ENCODE data around the gene EMC10.
A peak's percentile ranks its signal among the peaks of the same experiment; 100 is the strongest.
"Not testable (repeated sequence)": the region's sequence is repeated elsewhere in the genome, so short reads cannot be mapped to it uniquely, and the experiment has no call there.

EMC10 gene

DNA sequence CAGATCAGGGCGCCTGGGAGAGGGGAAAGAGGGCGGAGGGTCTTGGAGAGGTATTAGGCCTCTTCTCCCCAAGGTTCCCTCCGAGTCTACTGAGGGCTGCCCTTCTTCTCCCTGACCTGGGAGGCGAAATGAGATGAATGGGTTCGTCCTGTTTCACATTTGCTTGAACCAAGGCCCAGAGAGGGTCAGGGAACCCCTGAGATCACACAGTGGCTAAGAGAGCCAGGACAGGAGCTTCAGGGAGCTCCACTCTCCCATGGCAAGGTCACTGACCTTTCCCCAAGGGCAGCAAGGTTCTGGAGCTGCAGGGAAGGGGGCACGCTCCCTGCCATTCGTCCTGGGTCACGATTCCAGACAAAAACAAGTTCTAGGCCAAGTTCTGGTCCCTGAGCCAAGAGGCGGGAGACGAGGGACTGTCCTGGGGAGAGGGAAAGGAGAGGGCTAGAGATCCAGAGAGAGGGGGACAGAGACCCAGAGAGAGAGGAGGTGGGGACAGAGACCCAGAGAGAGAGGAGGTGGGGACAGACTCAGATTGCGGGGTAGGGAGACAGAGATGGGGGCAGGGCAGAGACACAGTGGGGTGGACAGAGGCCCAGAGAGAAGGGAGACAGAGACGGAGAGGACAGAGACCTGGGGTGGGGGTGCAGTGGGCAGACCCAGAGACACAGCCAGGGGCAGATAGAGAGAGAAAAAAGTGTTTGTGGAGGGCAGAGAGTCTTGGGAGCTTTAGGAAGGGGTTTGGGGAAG lies 36.9 kb downstream of the EMC10 start:
- DNase-seq (ENCODE audit: low read depth in 4 of 4, low spot score in 1 of 4), result no peak

DNA sequence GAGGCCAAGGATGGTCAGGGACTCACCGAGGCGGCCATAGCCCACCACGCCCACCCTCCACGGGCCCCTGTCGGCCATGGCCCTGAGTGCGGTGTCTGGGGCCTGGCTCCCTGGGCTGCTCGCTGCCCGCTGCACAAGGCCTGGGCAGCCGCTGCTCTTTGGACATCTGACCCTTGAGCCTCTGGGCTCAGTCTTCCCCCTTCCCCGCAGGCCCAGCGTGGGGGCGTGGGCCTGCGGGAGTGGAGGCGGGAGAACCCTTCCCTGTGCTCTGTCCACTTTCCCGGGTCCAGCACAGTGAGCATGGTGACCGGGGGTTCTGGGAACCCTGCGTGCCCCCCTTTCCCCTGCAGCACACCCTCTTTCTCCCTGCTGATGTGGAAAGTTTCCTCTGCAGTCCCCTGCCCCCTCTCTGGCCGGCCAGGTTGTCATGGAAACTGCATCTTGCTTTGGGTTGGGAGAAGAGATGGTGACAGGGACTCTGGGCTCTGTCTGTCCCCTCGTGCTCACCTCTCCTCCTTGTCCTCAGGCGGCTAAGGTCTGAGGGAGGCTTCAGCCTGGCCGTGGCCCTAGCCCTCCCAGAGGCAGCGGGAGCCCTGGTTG lies 37.5 kb downstream of the EMC10 start, which contains the start of gene ASPDH:
TSS of gene ASPDH (minus strand) at position 168 of the 600 bp plus-strand sequence. CDS start at position 78, 90 bp downstream.
- DNase-seq (ENCODE audit: low read depth in 4 of 4, low spot score in 1 of 4), result no peak

DNA sequence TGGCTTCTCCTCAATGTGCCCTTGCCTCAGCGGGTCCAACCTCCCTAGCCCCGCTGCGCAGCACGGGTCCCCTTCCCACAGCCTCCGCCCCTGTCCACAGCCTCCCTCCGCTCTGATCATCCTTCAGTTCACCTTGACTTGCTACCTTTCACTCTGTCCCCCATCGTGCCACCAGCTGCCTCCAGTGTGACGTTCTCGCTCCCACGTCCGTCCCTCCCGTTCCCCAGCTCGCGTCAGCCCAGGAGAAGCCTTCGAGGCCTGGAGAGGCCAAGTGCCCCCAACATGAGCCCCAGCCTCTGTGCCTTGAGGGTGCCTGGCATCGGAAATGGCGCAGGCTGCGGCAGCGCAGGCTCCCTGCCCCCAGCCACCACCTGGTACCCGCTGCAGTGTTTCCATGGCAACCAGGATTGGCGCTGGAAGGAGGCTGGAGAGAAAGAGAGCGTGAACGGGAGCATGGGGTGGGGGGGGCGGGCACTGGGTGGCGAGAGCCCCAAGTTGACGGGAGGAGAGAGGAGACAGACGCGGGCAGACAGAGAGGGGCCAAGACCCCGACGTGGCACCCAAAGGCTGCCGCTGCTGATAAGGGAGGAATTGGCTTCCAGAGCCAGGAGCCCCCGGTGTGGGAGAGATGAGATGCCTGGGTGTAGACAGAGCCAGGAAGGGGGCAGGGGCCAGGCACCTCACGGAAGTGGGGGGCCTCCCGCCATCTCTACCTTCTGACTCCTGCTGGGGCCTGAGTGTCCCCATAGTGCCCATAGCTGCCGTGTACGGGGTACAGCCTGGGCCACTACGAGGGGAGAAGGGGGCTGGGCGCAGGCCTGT lies 38.2 kb downstream of the EMC10 start:
- no peak for DNase-seq (ENCODE audit: low read depth in 4 of 4, low spot score in 1 of 4)

DNA sequence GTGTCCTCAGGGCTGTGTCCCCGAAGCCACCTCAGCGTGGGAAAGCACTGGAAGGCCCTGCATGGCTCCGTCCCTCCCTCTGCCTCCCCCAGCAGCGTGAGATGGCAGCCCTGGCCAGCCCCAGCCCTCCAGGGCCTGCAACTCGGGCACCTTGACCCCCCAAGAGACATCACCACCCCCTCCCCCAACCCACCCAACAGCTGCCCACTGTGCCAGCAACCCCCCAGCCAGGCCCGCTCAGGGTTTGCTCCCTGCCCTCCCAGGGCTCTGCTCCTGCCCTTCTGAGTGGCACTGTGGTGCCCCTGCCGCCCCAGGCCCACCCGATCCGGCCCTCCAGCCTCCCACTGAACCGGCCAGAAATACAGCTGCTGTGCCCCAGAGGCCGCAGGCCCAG lies 38.9 kb downstream of the EMC10 start:
- DNase-seq (ENCODE audit: low read depth in 4 of 4, low spot score in 1 of 4), result no peak

DNA sequence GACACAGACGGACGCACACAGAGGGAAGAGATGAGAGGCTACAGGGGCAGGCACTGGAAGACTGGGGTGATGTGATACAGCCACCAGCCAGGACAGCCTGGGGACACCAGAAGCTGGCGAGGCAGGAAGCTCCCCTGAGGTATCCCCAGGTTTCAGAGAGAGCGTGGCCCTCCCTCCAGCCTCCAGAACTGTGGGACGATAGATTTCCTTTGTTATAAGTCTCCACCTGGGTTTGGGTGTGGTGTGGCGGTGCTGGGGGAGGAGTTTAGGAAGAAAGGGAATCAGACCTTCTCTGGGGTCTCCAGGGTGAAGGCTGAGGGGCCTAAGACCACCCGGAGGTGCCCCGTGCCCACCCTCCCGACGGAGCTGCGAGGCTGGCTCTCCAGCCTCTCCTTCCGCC lies 40.1 kb downstream of the EMC10 start:
- DNase-seq (ENCODE audit: low read depth in 4 of 4, low spot score in 1 of 4), result no peak

DNA sequence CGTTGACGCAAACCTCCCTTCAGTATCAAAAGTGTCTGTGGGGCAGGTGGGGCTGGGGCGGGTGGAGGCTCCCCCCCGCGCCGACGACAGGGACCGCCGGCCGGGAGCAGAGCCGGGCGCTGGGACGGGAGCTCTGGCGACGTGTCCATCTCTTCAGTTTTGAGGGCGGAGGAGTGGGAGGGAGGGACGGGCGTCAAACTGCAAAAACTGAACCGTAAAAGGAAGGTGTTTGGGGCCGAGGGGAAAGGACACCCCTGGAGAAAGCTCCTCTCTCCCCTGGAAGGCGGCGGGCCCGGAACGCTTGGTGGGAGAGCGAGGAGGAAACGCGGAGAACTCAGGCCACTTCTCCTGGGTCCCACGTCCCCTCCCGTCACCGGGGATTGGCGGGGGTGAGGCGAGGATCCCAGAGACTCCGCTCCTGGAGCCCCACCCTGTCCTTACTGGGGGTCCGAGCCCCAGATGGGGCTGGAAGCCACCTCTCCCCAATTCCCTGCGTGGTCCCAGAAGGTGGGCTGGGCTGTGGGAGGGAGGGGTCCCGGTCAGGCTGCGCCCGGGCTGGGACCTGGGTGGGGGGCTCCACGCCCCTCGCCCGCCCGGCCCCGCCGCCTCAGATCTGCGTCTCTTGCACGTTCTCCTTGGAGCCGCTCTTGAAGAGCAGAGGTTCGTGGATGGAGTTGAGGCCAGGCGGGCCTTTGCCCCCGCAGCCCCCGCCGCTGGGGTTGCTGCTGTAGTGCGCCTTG lies 40.8 kb downstream of the EMC10 start:
- DNase-seq (ENCODE audit: low read depth in 4 of 4, low spot score in 1 of 4), result no peak

DNA sequence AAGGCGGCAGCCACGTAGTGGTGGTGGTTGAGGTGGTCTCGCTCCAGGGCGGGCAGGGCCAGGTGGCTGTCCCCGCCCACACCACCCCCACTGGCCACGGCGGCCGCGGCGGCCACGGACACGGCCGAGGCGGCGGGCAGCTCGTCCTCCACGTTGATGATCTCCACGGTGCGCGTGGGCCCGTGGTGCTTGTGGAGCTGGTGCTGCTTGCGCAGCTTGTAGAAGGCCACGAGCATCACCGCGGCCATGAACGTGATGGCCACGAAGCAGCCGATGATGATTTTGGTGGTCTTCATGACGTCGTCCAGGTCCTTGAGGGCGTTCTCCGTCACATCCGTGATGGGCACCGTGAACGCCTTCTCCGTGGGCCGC lies 41.4 kb downstream of the EMC10 start:
- no peak for DNase-seq (ENCODE audit: low read depth in 4 of 4, low spot score in 1 of 4)

DNA sequence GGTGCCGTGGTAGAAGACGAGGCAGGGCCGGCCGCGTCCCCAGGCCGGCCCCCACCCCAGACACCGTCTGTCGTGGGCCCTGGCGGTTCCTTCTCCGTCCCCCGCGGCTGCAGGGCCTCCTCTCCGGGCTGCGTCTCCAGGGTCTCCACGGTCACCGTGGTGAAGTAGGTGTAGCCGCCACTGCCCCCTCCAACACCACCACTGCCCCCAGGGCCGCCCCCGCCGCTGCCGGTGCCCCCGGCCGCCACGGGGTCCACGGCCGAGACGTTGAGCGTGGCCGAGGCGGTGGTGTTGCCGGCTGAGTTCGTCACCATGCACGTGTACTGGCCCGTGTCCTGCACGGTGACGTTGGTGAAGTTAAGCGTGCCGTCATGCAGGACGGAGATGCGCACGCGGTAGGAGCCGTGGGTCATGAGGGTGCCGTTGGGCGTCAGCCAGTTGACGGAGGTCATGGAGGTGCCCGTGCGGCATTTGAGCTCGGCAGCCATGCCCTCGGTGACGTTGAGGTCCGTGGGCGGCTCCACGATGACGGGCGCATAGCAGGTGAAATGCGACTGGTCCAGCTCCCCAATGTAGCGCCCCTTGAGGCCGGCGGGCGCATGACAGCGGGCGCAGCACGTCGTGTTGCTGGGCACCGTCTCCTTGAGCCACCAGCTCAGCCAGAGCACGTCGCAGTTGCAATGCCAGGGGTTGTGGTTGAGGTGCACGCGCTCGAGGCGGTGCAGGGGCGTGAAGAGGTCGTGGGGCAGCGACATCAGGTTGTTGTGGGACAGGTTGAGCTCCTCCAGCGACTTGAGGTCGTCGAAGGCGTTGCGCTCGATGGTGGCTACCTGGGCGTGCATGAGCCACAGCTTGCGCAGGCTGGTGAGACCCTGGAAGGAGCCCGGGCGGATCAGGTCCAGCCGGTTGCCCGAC lies 42.0 kb downstream of the EMC10 start:
- DNase-seq (ENCODE audit: low read depth in 4 of 4, low spot score in 1 of 4), result no peak

DNA sequence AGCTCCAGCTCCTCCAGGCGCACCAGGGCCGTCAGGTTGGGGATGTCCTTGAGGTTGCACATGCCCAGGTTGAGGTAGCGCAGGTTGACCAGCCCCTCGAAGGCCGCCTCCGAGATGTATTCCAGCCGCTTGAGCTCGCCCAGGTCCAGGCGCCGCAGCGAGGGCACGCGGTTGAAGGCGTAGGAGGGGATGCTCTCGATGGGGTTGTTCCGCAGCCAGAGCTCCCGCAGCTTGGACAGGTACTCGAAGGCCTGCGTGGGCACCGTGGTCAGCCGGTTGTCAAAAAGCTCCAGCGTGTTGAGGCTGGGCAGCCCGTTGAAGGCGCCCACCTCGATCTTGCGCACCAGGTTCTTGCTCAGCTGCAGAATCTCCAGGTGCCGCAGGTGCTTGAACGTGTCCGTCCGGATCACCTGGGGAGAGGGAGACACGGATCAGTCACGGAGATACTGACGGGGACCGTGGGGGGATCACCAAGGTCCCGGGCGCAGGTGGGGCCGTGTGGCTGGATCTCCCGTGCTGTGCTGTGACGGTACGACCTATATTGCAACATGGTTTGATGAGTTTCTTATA lies 42.8 kb downstream of the EMC10 start:
- no peak for DNase-seq (ENCODE audit: low read depth in 4 of 4, low spot score in 1 of 4)

DNA sequence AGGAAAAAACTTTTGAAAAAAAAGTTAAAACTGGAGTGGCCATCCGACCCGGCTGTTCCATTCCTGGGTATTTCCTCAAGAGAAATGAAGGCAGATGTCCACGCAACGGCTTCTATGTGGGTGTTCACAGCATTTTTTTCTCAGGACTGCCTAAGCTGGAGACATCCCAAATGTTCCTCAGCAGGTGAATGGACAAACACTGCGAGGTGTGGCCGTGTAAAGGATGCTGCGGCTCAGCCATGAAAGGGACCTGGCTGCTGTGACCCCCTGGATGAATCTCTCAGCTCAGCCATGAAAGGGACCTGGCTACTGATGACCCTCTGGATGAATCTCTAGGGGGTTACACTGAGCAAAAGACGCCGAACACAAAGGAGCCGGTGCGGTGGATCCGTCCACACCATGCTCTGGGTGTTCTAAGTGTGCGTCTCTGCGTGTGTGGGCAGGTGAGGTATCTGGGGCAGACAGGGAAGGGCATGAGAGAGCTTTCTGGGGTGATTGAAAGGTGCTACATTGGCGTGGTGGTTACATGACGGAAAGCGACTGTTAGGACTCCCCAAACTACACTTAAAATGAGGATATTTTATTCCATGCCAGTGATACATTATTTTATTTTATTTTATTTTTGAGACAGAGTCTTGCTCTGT lies 44.6 kb downstream of the EMC10 start:
- no peak for DNase-seq (ENCODE audit: low read depth in 4 of 4, low spot score in 1 of 4)

DNA sequence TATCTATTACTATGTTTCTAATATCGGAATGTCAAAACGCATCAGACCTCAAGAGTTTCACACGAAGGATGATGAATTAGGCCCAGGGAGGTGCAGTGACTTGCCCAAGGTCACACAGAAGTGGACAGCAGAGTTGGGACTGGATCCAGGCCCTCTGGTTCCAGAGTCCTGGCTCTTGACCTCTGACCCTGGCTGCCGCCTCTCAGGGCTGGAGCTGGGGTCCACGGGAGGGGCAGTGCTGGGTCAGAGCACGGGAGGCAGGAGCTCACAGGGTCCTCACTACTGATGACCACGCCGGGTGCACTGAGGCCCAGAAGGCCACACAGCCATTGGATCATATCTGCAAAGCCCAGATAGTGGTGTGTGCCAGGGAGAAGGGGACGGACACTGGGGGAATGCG lies 46.6 kb downstream of the EMC10 start:
- no peak for DNase-seq (ENCODE audit: low read depth in 4 of 4, low spot score in 1 of 4)

DNA sequence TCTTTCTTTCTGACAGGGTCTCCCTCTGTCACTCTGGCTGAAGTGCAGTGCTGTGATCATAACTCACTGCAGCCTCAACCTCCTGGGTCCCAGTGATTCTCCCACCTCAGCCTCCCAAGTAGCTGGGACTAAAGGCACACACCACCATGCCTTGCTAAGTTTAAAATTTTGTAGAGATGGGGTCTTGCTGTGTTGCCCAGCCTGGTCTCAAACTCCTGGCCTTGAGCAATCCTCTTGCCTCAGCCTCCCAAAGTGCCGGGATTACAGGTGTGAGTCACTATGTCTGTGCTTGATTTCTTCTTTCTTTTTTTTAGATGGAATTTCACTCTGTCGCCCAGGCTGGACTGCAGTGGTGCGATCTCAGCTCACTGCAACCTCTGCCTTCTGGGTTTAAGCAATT lies 51.7 kb downstream of the EMC10 start:
- not testable (repeated sequence) for DNase-seq (ENCODE audit: low read depth in 4 of 4, low spot score in 1 of 4)

DNA sequence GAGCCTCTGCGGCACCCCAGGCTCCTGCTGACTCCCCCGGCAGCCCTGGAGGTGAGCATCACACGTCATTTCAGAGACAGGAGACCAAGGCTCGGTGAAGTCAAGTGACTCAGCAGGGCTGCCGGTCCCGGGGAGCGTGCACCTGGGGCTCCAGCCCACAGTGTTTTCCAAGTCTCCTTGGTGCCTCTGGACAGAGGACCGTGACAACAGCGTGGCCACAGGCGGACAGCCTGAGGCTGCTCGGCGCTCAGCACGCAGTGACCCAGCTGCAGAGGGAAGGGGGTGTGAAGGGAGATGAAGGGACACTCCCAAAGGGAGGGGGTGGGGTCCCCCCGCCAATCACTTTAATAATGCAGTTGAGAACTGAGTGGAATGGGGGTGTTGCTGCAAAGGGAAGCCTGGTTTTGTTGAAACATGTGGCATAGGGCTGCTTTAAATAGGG lies 54.9 kb downstream of the EMC10 start:
- no peak for DNase-seq (ENCODE audit: low read depth in 4 of 4, low spot score in 1 of 4)

DNA sequence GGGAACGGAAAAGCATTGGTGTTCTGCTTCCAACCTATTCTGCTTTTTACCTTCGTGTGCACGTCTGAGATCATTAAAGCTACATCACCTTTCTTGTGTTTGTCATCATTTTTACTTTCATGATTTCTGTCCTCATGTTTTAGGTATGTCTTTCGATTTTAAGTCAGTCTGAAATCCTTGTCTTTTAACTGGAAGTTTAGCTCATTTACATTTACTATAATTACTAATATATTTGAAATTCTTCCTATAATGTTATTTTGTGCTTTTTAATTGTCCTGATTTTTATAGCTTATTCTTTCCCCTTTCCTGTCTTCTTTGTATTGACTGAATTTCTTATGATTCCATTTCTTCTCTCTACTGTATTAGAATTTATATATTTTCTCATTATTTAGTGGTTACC lies 56.6 kb downstream of the EMC10 start:
- DNase-seq (ENCODE audit: low read depth in 4 of 4, low spot score in 1 of 4), result no peak

DNA sequence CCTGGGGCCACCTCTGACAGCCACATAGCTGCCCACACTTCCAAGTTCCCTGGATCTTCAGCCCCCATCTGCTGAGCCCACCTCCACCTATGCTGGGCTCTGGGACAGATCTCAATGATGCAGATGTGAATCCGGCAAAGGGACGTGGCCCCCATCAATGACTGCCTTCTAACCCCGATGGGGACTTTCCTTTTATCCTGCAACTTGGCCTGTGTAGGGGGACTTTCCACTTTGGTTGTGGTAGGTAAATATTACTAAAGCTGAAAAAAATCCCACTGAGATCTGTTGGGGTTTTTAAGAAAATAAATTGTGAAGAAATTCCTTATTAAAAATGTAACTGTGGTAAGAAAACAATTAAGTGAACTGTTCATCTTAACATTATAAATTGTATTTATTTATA lies 58.2 kb downstream of the EMC10 start:
- DNase-seq (ENCODE audit: low read depth in 4 of 4, low spot score in 1 of 4), result no peak

DNA sequence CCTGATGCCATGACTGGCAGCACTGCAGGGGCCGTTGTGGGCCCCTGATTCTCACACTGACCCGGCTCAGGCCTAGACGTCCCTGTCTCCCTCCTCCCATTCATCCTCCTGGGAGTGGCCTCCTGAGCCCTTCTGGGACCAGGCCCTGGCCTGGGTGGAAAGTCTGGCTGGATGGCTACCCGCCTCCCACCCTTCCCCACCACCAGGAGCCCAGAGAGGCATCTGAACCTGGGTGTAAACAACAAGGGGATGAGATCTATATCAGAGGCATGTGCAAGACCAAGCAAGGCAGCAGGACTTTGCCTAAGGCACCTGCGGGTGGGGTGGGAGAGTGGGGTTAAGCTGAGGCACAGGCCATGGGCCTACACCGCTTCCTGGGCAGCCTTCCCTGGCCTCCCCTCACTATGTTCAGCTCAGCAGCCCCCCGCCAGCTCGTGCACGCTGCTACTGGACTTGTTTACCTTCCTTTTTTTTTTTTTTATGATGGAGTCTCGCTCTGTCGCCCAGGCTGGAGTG lies 59.4 kb downstream of the EMC10 start:
- DNase-seq (ENCODE audit: low read depth in 4 of 4, low spot score in 1 of 4), result no peak

DNA sequence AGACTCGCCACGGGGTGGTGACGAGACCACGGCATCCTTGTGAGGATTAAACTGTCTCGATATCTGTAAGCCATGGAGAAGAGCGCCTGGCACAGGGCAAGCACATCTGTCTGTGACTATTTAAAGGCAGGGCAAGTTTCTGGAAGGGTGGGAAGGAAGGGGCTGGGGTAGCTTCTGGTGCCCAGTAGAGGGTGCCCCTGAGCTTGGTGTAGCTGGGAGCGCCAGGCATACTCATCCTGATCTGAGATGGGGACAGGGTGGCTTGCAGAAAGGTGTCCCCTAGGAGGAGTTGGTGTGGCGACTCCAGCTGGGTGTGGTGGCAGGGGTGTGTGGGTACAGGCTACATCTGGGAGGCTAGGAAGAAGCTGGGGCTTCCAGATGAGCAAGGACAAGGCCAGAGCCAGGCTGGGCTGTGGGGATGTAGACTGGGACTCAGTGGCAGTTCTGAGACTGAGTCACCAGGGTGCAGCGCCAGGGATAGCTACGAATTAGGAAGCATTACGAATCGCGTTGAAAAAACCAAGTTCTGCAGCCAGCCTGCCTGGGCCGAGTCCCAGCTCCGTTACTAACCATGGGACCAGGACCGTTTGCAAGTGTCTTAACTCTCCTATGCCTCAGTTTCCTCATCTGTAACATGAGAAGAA lies 60.5 kb downstream of the EMC10 start:
- no peak for DNase-seq (ENCODE audit: low read depth in 4 of 4, low spot score in 1 of 4)

DNA sequence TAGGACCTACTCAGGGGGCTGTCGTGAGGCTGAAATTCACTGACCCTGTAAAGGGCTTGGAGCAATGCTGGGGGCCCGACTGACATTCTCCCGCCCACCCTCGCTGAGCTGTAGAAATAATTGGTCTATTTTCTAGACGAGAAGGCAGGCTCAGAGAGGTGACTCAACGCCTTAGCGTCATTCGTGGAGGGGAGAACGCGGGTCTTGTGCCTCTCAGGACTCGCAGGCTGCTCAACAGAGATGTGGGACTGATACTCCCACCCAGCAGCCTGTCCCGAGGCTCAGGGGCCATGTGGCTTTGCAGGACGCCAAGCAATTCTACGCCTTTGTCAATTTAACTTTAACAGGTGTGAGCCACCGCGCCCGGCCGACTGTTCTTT lies 61.0 kb downstream of the EMC10 start:
- no peak for DNase-seq (ENCODE audit: low read depth in 4 of 4, low spot score in 1 of 4)

DNA sequence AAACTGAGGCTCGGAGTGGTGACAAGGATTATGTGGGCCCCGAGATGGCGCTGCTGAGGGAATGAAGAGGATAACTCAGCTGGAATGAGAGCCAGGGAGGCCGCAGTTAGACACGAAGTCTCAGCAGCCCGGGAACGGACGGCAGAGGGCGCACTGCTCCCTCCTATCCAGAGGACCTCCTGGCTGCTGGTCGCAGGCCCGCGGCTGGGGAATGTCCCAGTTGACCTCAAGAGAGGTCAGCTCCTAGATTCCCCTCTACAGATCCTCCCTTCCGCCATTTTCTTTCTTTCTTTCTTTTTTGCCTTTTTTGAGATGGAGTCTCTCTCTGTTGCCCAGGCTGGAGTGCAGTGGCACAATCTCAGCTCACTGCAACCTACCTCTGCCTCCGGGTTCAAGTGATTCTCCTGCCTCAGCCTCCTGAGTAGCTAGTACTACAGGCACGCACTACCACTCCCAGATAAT lies 61.5 kb downstream of the EMC10 start:
- peak; percentile 34 to 62 (median 42) for DNase-seq (ENCODE audit: low read depth in 4 of 4, low spot score in 1 of 4)

Data from stimulated activated CD4-positive, alpha-beta T cell treated with anti-CD3 and anti-CD28 coated beads, Interleukin-1b, Interleukin-23, amount 100 ng/mL, for 24 hours (primary cell).